ENCODE results near the gene THRB. TPM values are rescaled to one million over a fixed set of nuclear protein-coding genes. Genes with fewer than 3 reads are reported as not detected.
"Not testable (repeated sequence)": the region's sequence is repeated elsewhere in the genome, so short reads cannot be mapped to it uniquely, and the experiment has no call there.

THRB gene
- total RNA-seq, 1 donor from 2014 or later = 4.7 TPM

GRCh38 chr3:24401090-24401810 is 93.4 kb downstream of the THRB start:
- no peak for ATAC-seq

GRCh38 chr3:24400450-24400849 is 94.2 kb downstream of the THRB start:
- no peak for ATAC-seq

- ATAC-seq = no peak
Measured at GRCh38 chr3:24400015-24400414, 94.6 kb downstream of the THRB start.

- ATAC-seq = no peak
Measured at GRCh38 chr3:24399614-24400013, 95.0 kb downstream of the THRB start.

GRCh38 chr3:24398712-24399111 is 95.9 kb downstream of the THRB start:
- ATAC-seq = not testable (repeated sequence)

- ATAC-seq = no peak
Measured at GRCh38 chr3:24396338-24396737, 98.3 kb downstream of the THRB start.

- no peak for ATAC-seq
Measured at GRCh38 chr3:24394754-24395153, 99.9 kb downstream of the THRB start.

- ATAC-seq = no peak
Measured at GRCh38 chr3:24393316-24393715, 101.3 kb downstream of the THRB start.

- ATAC-seq = no peak
Measured at GRCh38 chr3:24390169-24391130, 104.2 kb downstream of the THRB start.

GRCh38 chr3:24389108-24390090 is 105.3 kb downstream of the THRB start:
- ATAC-seq = peak; percentile 77

GRCh38 chr3:24388611-24389010 is 106.0 kb downstream of the THRB start:
- ATAC-seq = peak; percentile 49

GRCh38 chr3:24388159-24388558 is 106.5 kb downstream of the THRB start:
- ATAC-seq = no peak

- no peak for ATAC-seq
Measured at GRCh38 chr3:24387493-24387892, 107.2 kb downstream of the THRB start.

- no peak for ATAC-seq
Measured at GRCh38 chr3:24387000-24387399, 107.7 kb downstream of the THRB start.

GRCh38 chr3:24386458-24386857 is 108.2 kb downstream of the THRB start:
- ATAC-seq = no peak

- ATAC-seq = no peak
Measured at GRCh38 chr3:24385012-24385615, 109.5 kb downstream of the THRB start.

- no peak for ATAC-seq
Measured at GRCh38 chr3:24382647-24383046, 112.0 kb downstream of the THRB start.

- ATAC-seq = peak; percentile 90
Measured at GRCh38 chr3:24379936-24380335, 114.7 kb downstream of the THRB start.

GRCh38 chr3:24378313-24378712 is 116.3 kb downstream of the THRB start:
- ATAC-seq = no peak

- ATAC-seq = peak; percentile 63
Measured at GRCh38 chr3:24377218-24377993, 117.2 kb downstream of the THRB start.

- ATAC-seq = no peak
Measured at GRCh38 chr3:24375947-24376384, 118.7 kb downstream of the THRB start.

All from esophagus mucosa (tissue), 1 donor.